ENCODE measurements around the gene GALNT14.

- TF ChIP-seq CTCF (IDR thresholded peaks at IDR 0.05) (no peak), EZH2 (IDR thresholded peaks at IDR 0.05; ENCODE audit: borderline replicate concordance, insufficient read depth, low read depth, low read length, poor library complexity, severe bottlenecking) (no peak)
Observed at GRCh38 chr2:30987566-30987965, 150.7 kb downstream of the GALNT14 start.

All from B cell (primary cell).